ENCODE data around the gene KREMEN2.

DNA sequence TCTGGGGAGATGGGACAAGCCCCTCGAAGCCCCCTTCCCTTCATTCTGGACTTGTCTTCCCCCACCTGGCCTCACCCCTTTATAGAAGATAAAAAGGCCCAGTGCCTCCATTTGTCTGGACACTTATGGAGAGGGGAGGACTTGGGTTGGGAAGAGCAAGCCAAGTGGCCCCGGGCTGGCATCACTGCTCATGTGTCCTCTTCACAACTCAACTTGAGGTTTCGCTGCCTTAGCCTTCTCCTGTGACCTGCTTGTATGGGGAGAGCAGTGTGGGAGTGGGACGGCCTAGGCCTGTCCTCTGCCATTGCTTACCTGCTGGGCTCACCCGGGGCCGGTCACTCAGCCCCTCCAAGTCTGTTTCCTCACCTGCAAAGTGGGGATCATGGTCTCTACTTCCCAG is 6.5 kb downstream of the KREMEN2 start:
- no peak for TF ChIP-seq POLR2A (IDR thresholded peaks at IDR 0.05)
- TF ChIP-seq, protein P1, sequence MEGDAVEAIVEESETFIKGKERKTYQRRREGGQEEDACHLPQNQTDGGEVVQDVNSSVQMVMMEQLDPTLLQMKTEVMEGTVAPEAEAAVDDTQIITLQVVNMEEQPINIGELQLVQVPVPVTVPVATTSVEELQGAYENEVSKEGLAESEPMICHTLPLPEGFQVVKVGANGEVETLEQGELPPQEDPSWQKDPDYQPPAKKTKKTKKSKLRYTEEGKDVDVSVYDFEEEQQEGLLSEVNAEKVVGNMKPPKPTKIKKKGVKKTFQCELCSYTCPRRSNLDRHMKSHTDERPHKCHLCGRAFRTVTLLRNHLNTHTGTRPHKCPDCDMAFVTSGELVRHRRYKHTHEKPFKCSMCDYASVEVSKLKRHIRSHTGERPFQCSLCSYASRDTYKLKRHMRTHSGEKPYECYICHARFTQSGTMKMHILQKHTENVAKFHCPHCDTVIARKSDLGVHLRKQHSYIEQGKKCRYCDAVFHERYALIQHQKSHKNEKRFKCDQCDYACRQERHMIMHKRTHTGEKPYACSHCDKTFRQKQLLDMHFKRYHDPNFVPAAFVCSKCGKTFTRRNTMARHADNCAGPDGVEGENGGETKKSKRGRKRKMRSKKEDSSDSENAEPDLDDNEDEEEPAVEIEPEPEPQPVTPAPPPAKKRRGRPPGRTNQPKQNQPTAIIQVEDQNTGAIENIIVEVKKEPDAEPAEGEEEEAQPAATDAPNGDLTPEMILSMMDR (IDR thresholded peaks at IDR 0.05) = no peak

All from adrenal gland (tissue), 5 donors.